GM12891 (cell line): ENCODE data around the gene ADGRV1.

Experiments used
- DNase-seq: peaks from one replicate; pipeline ENCODE4 v3.0.0; 2011; ENCODE audit warnings: low spot score; ENCODE audit not compliant: insufficient read length
- FAIRE-seq: peaks from 2 replicates; lab custom pipeline; 2011; peaks lifted over from hg19 to GRCh38; lab: Jason Lieb, UNC
- PAX5 ChIP-seq: IDR thresholded peaks from 2 replicates; pipeline ENCODE4 v1.6.1; 2011; ENCODE audit warnings: low read length, moderate library complexity, mild to moderate bottlenecking; ENCODE audit not compliant: insufficient read depth, severe bottlenecking
- POLR2A ChIP-seq: IDR thresholded peaks from 2 replicates; pipeline ENCODE4 v1.6.1; 2011; ENCODE audit warnings: low read depth, low read length, control low read depth
- POLR2AphosphoS5 ChIP-seq: IDR thresholded peaks from 2 replicates; pipeline ENCODE4 v1.6.1; 2011; ENCODE audit warnings: low read depth, low read length, control low read depth
- POU2F2 ChIP-seq: IDR thresholded peaks from 2 replicates; pipeline ENCODE4 v1.6.1; 2011; ENCODE audit warnings: low read depth, mild to moderate bottlenecking, control low read depth, low read length, moderate library complexity
- SPI1 ChIP-seq: IDR thresholded peaks from 2 replicates; pipeline ENCODE4 v1.6.1; 2011; ENCODE audit warnings: low read depth, low read length, control low read depth
- TAF1 ChIP-seq: IDR thresholded peaks from 2 replicates; pipeline ENCODE4 v1.6.1; 2011; ENCODE audit warnings: low read depth, low read length, control low read depth

ADGRV1 gene

GRCh38 chr5:91171322-91171721 lies 612.7 kb downstream of the ADGRV1 start:
- FAIRE-seq (no peak), DNase-seq (no peak)
- TF ChIP-seq SPI1 = no peak
- TF ChIP-seq POLR2A = no peak
- no peak for TF ChIP-seq TAF1
- no peak for TF ChIP-seq PAX5
- TF ChIP-seq POLR2AphosphoS5 = no peak

GRCh38 chr5:91174396-91174795 lies 615.8 kb downstream of the ADGRV1 start:
- DNase-seq = no peak
- FAIRE-seq = no peak
- TF ChIP-seq POLR2A = no peak
- TF ChIP-seq POLR2AphosphoS5 = no peak
- no peak for TF ChIP-seq PAX5
- TF ChIP-seq SPI1 = no peak
- TF ChIP-seq TAF1 = no peak
- no peak for TF ChIP-seq POU2F2

GRCh38 chr5:91175708-91176107 lies 617.1 kb downstream of the ADGRV1 start:
- FAIRE-seq = no peak
- no peak for TF ChIP-seq POLR2A
- TF ChIP-seq POLR2AphosphoS5 = no peak
- TF ChIP-seq TAF1 = no peak
- no peak for TF ChIP-seq PAX5
- TF ChIP-seq SPI1 = no peak
- TF ChIP-seq POU2F2 = no peak
- DNase-seq = no peak

DNA sequence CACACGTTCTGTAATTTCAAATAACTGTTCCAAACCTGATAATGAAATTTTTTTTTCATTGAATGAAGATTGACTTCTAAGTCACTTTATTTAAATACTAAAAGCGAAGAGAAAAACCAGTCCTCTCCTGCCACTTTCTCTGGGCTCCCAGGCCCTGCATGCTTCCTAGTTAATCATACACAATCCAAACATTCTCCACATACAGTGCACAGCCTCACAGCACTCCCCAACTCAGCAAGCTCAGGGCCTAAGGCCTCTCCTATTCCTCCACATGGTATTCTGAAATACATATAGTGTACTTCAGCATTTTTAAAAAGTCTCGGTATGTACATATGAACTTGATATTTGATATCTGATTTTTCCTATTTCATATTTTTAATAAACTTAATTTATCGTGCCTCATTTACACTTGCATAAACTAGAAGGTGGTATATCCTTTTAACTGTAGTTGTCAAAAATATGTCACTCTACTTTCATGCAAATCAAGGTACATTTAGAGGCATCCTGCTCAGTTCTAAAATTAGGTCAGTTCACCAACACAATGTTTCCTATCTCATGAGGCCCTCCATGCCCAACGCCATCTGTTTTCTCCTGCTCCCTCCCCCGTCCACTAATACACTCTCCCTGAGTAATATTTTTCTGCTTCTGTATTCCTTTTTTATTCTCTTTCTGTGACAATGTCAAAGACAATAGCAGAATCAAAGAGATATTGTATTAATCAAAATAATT lies 617.9 kb downstream of the ADGRV1 start:
- DNase-seq (no peak), FAIRE-seq (no peak)
- TF ChIP-seq POLR2A (no peak), TAF1 (no peak)

GRCh38 chr5:91177085-91177484 lies 618.5 kb downstream of the ADGRV1 start:
- DNase-seq (no peak), FAIRE-seq (no peak)
- TF ChIP-seq TAF1 (no peak), SPI1 (no peak)

- DNase-seq (no peak), FAIRE-seq (no peak)
- TF ChIP-seq TAF1 (no peak), SPI1 (no peak), POU2F2 (no peak), PAX5 (no peak), POLR2A (no peak), POLR2AphosphoS5 (no peak)
Observed at GRCh38 chr5:91177639-91178038, 619.0 kb downstream of the ADGRV1 start.

GRCh38 chr5:91178461-91178860 lies 619.9 kb downstream of the ADGRV1 start:
- FAIRE-seq = no peak
- no peak for DNase-seq
- TF ChIP-seq POU2F2 (no peak), SPI1 (no peak), TAF1 (no peak), POLR2A (no peak), POLR2AphosphoS5 (no peak), PAX5 (no peak)

DNA sequence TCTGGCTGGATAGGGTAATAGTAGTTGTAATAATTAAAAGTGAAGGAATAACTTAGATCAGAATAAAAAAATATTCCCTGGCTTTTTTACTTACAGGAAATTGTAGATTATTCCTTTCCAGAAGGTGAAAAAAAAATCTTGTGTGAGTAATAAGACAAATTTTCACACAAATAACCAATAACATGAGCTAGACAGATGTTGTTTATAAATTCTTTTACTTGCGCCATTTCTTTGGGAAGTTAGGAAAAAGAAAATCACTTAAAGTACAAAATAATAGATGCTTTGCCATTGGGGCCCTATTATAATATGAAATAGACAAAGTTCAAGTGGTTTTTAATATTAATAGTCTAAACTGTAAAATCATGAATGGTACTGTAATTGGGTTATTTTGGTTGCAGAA lies 620.4 kb downstream of the ADGRV1 start:
- no peak for FAIRE-seq
- DNase-seq = no peak
- TF ChIP-seq PAX5 (no peak), POLR2AphosphoS5 (no peak), POLR2A (no peak), TAF1 (no peak), SPI1 (no peak), POU2F2 (no peak)

GRCh38 chr5:91180506-91180905 lies 621.9 kb downstream of the ADGRV1 start:
- FAIRE-seq (no peak), DNase-seq (no peak)
- TF ChIP-seq POLR2AphosphoS5 (no peak), SPI1 (no peak), PAX5 (no peak), POLR2A (no peak), POU2F2 (no peak), TAF1 (no peak)

DNA sequence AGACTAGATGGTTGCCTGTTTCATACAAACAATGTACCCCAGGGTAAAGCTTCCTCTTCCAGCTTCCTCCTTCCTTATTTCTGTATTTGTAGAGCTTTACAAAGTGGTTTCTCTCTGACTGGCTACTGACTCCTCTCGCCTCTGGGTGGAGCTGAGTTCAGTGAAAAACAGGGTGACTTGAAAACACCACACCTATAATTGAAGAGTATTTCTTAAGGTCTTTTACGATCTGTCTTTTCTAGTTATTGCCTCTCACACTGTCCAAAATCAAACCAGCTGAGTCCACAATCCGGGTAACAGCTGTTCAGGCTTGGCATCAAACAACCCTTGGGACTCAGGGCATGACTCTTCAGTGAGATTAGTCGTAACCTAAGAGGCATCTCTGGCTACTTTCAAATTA lies 624.2 kb downstream of the ADGRV1 start:
- TF ChIP-seq TAF1 (no peak), POLR2AphosphoS5 (no peak), POLR2A (no peak), SPI1 (peak; percentile 7; the same call in 1 of the 2 replicates), POU2F2 (no peak), PAX5 (no peak)
- no peak for FAIRE-seq
- DNase-seq = no peak
